NT2/D1 (cell line): ENCODE data around the gene GTF3C5.

Source experiments
- DNase-seq: peaks from one replicate; pipeline ENCODE4 v3.0.0-alpha.2; 2011; ENCODE audit warnings: low read depth, low spot score
- H3K27me3 ChIP-seq: 2 replicates; pipeline ENCODE4 v1.6.0; 2011; ENCODE audit warnings: mild to moderate bottlenecking; ENCODE audit not compliant: insufficient read length, insufficient read depth
- H3K36me3 ChIP-seq: 2 replicates; pipeline ENCODE4 v1.6.1; 2011; ENCODE audit warnings: mild to moderate bottlenecking, low read length, mixed read lengths; ENCODE audit not compliant: insufficient read depth, insufficient read length
- H3K4me1 ChIP-seq: 2 replicates; pipeline ENCODE4 v1.5.1; 2011; ENCODE audit not compliant: insufficient read depth, insufficient read length
- H3K4me3 ChIP-seq: 2 replicates; pipeline ENCODE4 v1.5.1; 2011; ENCODE audit warnings: low read depth; ENCODE audit not compliant: insufficient read length
- H3K9ac ChIP-seq: 2 replicates; pipeline ENCODE4 v1.6.0; 2011; ENCODE audit warnings: low read depth; ENCODE audit not compliant: insufficient read length
- H3K9me3 ChIP-seq: 2 replicates; pipeline ENCODE4 v1.5.1; 2011; ENCODE audit warnings: mild to moderate bottlenecking, low read length; ENCODE audit not compliant: insufficient read depth
- SUZ12 ChIP-seq: IDR thresholded peaks from 2 replicates; pipeline ENCODE4 v1.6.1; 2011; ENCODE audit not compliant: insufficient read length, insufficient read depth; ENCODE audit errors: extremely low read depth
- YY1 ChIP-seq: IDR thresholded peaks from 2 replicates; pipeline ENCODE4 v1.6.1; 2011; ENCODE audit not compliant: insufficient read length, insufficient read depth
- ZNF274 ChIP-seq: IDR thresholded peaks from 2 replicates; pipeline ENCODE4 v1.6.1; 2011; ENCODE audit warnings: mild to moderate bottlenecking, low read depth, low read length

Gene GTF3C5

DNA sequence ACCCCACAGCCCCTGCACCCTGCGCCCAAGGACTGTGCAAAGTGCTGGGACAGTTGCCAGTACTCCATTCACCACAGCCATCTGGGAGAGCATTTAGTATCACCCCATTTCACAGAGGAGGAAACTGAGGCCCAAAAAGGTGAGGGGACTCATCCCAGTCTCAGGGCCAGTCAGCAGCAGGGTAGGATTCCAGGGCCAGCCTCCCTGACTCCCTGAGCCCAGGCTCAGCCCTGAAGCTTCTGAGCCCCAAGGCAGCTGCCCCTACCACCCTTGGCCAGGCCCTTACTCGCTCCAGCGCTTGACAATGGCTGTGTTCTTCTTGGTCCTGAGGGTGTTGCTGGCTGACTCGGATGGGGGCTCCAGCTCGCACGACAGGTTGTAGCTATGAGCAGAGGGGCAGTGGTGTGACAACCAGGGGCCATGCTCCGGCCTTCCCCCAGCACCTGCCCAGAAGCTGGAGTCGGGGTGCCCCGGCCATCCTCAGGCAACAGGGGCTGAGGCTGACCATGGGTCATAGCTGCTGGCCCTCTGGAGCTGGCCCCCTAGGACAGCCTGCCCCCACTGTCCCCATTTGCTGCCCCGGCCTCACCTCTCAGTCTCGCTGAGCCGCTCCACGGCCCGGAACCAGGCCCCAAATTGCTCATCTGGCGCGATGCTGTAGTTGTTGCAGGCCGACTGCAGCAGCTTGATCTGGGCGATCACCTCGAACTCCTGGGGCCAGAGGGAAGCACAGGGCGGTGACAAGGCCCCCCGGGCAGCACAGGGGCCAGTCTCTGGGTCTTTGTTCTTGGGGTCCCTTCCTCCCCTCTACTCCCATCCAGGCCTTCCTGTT lies 71.6 kb downstream of the GTF3C5 start:
- peaks cover 91% of the 10 kb centered on the region for H3K36me3 ChIP-seq
- H3K4me3 ChIP-seq = no peak overlapping the region
- H3K9me3 ChIP-seq = no peaks in the 10 kb centered on the region

GRCh38 chr9:133103183-133103986 lies 72.6 kb downstream of the GTF3C5 start:
- no peaks in the 10 kb centered on the region for H3K9me3 ChIP-seq
- DNase-seq = no peak
- peaks cover 16% of the 10 kb centered on the region for H3K4me1 ChIP-seq
- peaks cover 91% of the 10 kb centered on the region for H3K36me3 ChIP-seq
- H3K4me3 ChIP-seq = no peak overlapping the region
- H3K9ac ChIP-seq = no peak overlapping the region
- TF ChIP-seq ZNF274 = no peak
- no peak for TF ChIP-seq YY1
- no peak for TF ChIP-seq SUZ12
- no peaks in the 10 kb centered on the region for H3K27me3 ChIP-seq

More for the DNA sequence above, 71.6 kb downstream of the GTF3C5 start:
- TF ChIP-seq ZNF274 (no peak), YY1 (no peak), SUZ12 (no peak)
- H3K4me1 ChIP-seq = peaks cover 16% of the 10 kb centered on the region
- no peak for DNase-seq
- no peak overlapping the region for H3K9ac ChIP-seq
- H3K27me3 ChIP-seq = no peaks in the 10 kb centered on the region

DNA sequence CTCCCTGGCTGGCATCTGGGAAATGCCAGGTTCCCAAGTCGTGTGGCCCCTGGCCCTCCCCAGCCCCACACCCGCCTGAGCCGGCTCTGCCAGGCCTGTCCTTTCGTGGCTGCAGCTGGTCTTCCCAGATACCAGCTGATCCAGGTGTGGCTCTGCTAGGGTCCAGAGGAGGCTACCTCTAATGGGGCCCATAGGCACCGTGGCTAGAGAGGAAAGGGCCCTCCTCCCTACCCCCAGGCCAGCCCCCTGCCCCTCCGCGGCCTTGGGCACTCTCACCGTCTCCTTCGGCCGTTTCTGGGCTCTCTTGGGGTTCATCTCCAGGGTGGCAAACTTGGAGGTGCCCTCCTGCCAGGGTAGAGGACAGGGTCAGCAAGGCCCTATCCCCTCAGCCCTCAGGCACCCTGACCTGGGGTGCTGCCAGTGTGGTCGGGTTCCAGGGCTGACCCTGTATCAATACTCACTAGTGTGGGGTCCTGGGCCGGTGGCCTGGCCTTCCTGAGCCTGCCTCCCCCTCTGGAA lies 73.2 kb downstream of the GTF3C5 start:
- TF ChIP-seq SUZ12 (no peak), YY1 (no peak), ZNF274 (no peak)
- H3K36me3 ChIP-seq = peaks cover 91% of the 10 kb centered on the region
- DNase-seq = no peak
- H3K4me1 ChIP-seq = peaks cover 16% of the 10 kb centered on the region
- H3K9ac ChIP-seq = no peak overlapping the region
- no peak overlapping the region for H3K4me3 ChIP-seq
- H3K9me3 ChIP-seq = no peaks in the 10 kb centered on the region
- H3K27me3 ChIP-seq = no peaks in the 10 kb centered on the region

- H3K4me3 ChIP-seq = no peak overlapping the region
- no peak overlapping the region for H3K9ac ChIP-seq
- H3K4me1 ChIP-seq = peaks cover 16% of the 10 kb centered on the region
- H3K27me3 ChIP-seq = no peaks in the 10 kb centered on the region
- TF ChIP-seq YY1 (no peak), SUZ12 (no peak), ZNF274 (no peak)
- peaks cover 93% of the 10 kb centered on the region for H3K36me3 ChIP-seq
- no peaks in the 10 kb centered on the region for H3K9me3 ChIP-seq
- no peak for DNase-seq
These were observed 74.1 kb downstream of the GTF3C5 start for GRCh38 chr9:133104718-133105460.

GRCh38 chr9:133105461-133105770 lies 74.6 kb downstream of the GTF3C5 start:
- H3K9ac ChIP-seq = no peak overlapping the region
- H3K9me3 ChIP-seq = no peaks in the 10 kb centered on the region
- H3K36me3 ChIP-seq = peaks cover 93% of the 10 kb centered on the region
- H3K27me3 ChIP-seq = no peaks in the 10 kb centered on the region
- no peak overlapping the region for H3K4me3 ChIP-seq
- H3K4me1 ChIP-seq = peaks cover 20% of the 10 kb centered on the region
- no peak for TF ChIP-seq YY1
- no peak for TF ChIP-seq ZNF274
- TF ChIP-seq SUZ12 = no peak
- no peak for DNase-seq

DNA sequence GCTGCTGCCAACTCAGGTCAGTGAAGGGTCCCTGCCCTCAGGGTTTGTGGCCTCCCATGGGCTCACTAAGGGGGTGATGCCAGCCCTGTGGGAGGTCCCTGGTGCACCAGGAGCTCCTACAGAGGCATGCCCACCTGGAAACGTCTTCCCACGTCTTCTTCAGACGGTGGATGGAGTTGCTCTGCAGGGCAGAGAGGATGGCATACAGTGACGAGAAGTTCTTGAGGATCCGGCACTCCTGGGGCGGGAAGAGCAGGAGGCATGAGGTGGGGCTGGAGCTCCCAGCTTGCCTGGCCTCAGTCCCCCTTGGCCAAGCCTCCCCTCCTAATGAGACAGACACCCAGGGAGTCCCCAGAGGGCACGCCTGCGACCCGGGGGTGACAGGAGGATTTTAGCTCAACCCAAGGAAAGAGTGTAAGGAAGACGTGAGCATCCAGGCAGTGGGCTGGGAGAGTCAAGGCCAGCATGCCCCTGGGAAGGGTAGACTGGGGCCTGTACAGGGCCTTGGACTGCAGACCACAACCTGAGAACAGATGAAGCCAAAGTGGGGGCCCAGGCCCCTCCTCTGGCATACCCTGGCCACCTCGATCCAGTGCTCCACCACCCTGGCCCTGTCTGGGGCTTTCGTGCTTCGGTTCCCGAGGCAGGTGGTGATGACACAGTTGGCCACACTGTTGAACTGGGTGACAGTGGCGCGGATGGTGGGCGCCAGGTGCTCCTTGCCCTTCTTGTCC lies 75.9 kb downstream of the GTF3C5 start:
- H3K36me3 ChIP-seq = peaks cover 93% of the 10 kb centered on the region
- TF ChIP-seq SUZ12 = no peak
- TF ChIP-seq YY1 = no peak
- no peak for TF ChIP-seq ZNF274

More for the DNA sequence above, 75.9 kb downstream of the GTF3C5 start:
- H3K9ac ChIP-seq = no peak overlapping the region
- H3K4me3 ChIP-seq = no peak overlapping the region
- no peak for DNase-seq
- no peaks in the 10 kb centered on the region for H3K27me3 ChIP-seq
- H3K4me1 ChIP-seq = peaks cover 21% of the 10 kb centered on the region
- H3K9me3 ChIP-seq = no peaks in the 10 kb centered on the region
